Measurements from ENCODE around the gene MRPL46.
"Not testable (repeated sequence)": the region's sequence is repeated elsewhere in the genome, so short reads cannot be mapped to it uniquely, and the experiment has no call there.

Gene MRPL46

GRCh38 chr15:88477904-88478303 lies 10.7 kb upstream of the MRPL46 start:
- no peak for DNase-seq (ENCODE audit: low read depth)

- no peak for DNase-seq (ENCODE audit: low read depth)
Observed at GRCh38 chr15:88477126-88477525, 9.9 kb upstream of the MRPL46 start.

GRCh38 chr15:88476635-88477060 lies 9.5 kb upstream of the MRPL46 start:
- DNase-seq (ENCODE audit: low read depth), result no peak

GRCh38 chr15:88473661-88474293 lies 6.6 kb upstream of the MRPL46 start:
- not testable (repeated sequence) for DNase-seq (ENCODE audit: low read depth)

GRCh38 chr15:88472225-88472624 lies 5.0 kb upstream of the MRPL46 start:
- no peak for DNase-seq (ENCODE audit: low read depth)

- no peak for DNase-seq (ENCODE audit: low read depth)
Observed at GRCh38 chr15:88470625-88471372, 3.6 kb upstream of the MRPL46 start.

GRCh38 chr15:88469321-88469720 lies 2.1 kb upstream of the MRPL46 start:
- no peak for DNase-seq (ENCODE audit: low read depth)

GRCh38 chr15:88468721-88469120 lies 1.5 kb upstream of the MRPL46 start:
- not testable (repeated sequence) for DNase-seq (ENCODE audit: low read depth)

GRCh38 chr15:88467935-88468528 lies 844 bp upstream of the MRPL46 start:
- DNase-seq (ENCODE audit: low read depth), result no peak

GRCh38 chr15:88465633-88466224 lies 1.5 kb downstream of the MRPL46 start:
- no peak for DNase-seq (ENCODE audit: low read depth)

- DNase-seq (ENCODE audit: low read depth), result no peak
Observed at GRCh38 chr15:88463870-88464532, 3.2 kb downstream of the MRPL46 start.

- no peak for DNase-seq (ENCODE audit: low read depth)
Observed at GRCh38 chr15:88456733-88457132, 10.5 kb downstream of the MRPL46 start.

- no peak for DNase-seq (ENCODE audit: low read depth)
Observed at GRCh38 chr15:88454867-88455810, 12.0 kb downstream of the MRPL46 start.

GRCh38 chr15:88454236-88454635 lies 13.0 kb downstream of the MRPL46 start:
- no peak for DNase-seq (ENCODE audit: low read depth)

- DNase-seq (ENCODE audit: low read depth), result no peak
Observed at GRCh38 chr15:88453651-88454050, 13.5 kb downstream of the MRPL46 start.

- DNase-seq (ENCODE audit: low read depth), result no peak
Observed at GRCh38 chr15:88450125-88450798, 16.9 kb downstream of the MRPL46 start.

GRCh38 chr15:88449581-88449980 lies 17.6 kb downstream of the MRPL46 start:
- DNase-seq (ENCODE audit: low read depth), result no peak

- no peak for DNase-seq (ENCODE audit: low read depth)
Observed at GRCh38 chr15:88448991-88449461, 18.2 kb downstream of the MRPL46 start.

GRCh38 chr15:88447741-88448140 lies 19.4 kb downstream of the MRPL46 start:
- no peak for DNase-seq (ENCODE audit: low read depth)

- DNase-seq (ENCODE audit: low read depth), result no peak
Observed at GRCh38 chr15:88447206-88447605, 20.0 kb downstream of the MRPL46 start.

Measured in GM04503 (cell line).